Measurements from ENCODE around the gene CD63. TPM values are rescaled to one million over a fixed set of nuclear protein-coding genes. Genes with fewer than 3 reads are reported as not detected.

Gene CD63
- total and polyA plus RNA-seq, 9 of the 15 experiments (the other 6 are each of a cell fraction or from before 2014, with no cell fraction given) = 313 to 735 (median 433) TPM

DNA sequence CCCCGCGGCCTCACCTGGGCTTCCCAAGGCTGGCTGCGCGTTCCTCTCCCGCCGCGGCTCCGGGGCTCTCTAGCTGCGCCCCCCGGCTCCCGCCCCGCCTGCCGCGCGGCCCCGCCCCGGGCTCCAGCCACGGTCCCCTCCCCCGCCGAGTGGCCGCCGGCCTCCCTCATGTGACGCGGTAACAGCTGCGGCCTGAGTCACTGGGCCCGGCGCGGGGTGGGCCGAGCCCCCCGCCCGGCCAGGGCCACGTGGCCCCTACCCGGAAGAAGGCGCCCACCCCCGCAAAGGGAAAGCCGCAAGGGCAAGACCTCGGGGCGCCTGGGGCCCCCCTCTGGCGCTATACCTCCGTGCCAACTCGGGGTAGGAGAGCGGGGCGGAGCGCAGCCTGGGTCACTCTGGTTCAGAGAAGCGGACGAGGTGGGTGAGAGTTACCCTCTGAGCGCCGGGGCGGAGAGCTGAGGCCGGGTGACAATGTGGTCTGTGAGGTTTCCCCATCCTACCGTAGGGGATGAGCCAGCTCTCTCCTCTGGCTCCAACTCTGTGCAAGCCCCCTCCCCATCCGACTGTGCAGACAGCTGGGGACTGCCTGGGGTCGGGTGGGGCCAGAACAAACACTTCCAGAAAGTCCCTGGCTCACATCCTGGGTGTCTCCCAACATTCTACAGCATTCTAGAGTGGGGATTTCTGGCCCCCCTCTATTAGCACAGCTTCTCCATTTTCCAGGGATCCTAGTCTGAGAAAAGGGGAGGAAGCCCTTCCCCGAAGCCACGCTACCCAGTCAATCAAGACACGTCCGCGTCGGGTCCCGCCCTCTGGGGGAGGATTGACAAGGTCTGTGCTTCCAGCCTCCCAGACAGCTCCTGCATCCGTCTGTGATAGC lies at the start of gene CD63 (continued):
- TF ChIP-seq TOE1 (IDR thresholded peaks at IDR 0.05; ENCODE audit: borderline replicate concordance) (peak; percentile 71; the same call in 1 of the 2 replicates), TOE1 (CRISPR knock-in tag; IDR thresholded peaks at IDR 0.05; ENCODE audit: borderline replicate concordance, low read depth) (no peak), CEBPB (tag; IDR thresholded peaks at IDR 0.05) (0 out of 2 replicates have a peak, but pooled peaks have one; percentile 8), PHF21A (IDR thresholded peaks at IDR 0.05; ENCODE audit: borderline replicate concordance, low read depth) (no peak; the same call in 1 of the 2 replicates), TBP (optimal IDR thresholded peaks at IDR 0.05; ENCODE audit: low read depth, low read length) (peak; percentile 56), GTF2E2 (tag; IDR thresholded peaks at IDR 0.05) (no peak; the same call in 1 of the 2 replicates), WHSC1 (IDR thresholded peaks at IDR 0.05; ENCODE audit: low read length) (no peak), CCAR2 (IDR thresholded peaks at IDR 0.05; ENCODE audit: low read depth, low read length) (no peak), BCL6 (CRISPR knock-in tag; IDR thresholded peaks at IDR 0.05) (no peak), COPS2 (conservative IDR thresholded peaks at IDR 0.05) (no peak), CBFB (CRISPR knock-in tag; IDR thresholded peaks at IDR 0.05) (no peak), ZNF239 (CRISPR knock-in tag; IDR thresholded peaks at IDR 0.05) (no peak), SMARCE1 (IDR thresholded peaks at IDR 0.05) (peak; percentile 58; the same call in 1 of the 2 replicates), TCFL5 (CRISPR knock-in tag; conservative IDR thresholded peaks at IDR 0.05) (no peak), MAFG (tag; conservative IDR thresholded peaks at IDR 0.05) (no peak), KLF6 (CRISPR knock-in tag; IDR thresholded peaks at IDR 0.05; ENCODE audit: borderline replicate concordance) (peak; percentile 39; the same call in 1 of the 2 replicates), E2F3 (CRISPR knock-in tag; IDR thresholded peaks at IDR 0.05) (0 out of 2 replicates have a peak, but pooled peaks have one; percentile 18), U2AF1 (optimal IDR thresholded peaks at IDR 0.05; ENCODE audit: low read depth, low read length) (no peak), GATAD2A (IDR thresholded peaks at IDR 0.05) (peak; percentile 72; the same call in 1 of the 2 replicates), ETV6 (IDR thresholded peaks at IDR 0.05; ENCODE audit: borderline replicate concordance in 1 of 2, low read depth in 2 of 2, low read length in 1 of 2) (no peak), ETV6 (CRISPR knock-in tag; IDR thresholded peaks at IDR 0.05; ENCODE audit: borderline replicate concordance) (no peak), STAT5A (IDR thresholded peaks at IDR 0.05; ENCODE audit: borderline replicate concordance, low read length) (no peak), MXI1 (IDR thresholded peaks at IDR 0.05; ENCODE audit: low read depth, low read length) (peak; percentile 64; the same call in 1 of the 2 replicates), ATF7 (IDR thresholded peaks at IDR 0.05) (peak; percentile 75)
- TF ChIP-seq, protein P1, sequence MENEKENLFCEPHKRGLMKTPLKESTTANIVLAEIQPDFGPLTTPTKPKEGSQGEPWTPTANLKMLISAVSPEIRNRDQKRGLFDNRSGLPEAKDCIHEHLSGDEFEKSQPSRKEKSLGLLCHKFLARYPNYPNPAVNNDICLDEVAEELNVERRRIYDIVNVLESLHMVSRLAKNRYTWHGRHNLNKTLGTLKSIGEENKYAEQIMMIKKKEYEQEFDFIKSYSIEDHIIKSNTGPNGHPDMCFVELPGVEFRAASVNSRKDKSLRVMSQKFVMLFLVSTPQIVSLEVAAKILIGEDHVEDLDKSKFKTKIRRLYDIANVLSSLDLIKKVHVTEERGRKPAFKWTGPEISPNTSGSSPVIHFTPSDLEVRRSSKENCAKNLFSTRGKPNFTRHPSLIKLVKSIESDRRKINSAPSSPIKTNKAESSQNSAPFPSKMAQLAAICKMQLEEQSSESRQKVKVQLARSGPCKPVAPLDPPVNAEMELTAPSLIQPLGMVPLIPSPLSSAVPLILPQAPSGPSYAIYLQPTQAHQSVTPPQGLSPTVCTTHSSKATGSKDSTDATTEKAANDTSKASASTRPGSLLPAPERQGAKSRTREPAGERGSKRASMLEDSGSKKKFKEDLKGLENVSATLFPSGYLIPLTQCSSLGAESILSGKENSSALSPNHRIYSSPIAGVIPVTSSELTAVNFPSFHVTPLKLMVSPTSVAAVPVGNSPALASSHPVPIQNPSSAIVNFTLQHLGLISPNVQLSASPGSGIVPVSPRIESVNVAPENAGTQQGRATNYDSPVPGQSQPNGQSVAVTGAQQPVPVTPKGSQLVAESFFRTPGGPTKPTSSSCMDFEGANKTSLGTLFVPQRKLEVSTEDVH (IDR thresholded peaks at IDR 0.05; ENCODE audit: low read depth, partially characterized antibody) = no peak
- TF ChIP-seq, protein P2, sequence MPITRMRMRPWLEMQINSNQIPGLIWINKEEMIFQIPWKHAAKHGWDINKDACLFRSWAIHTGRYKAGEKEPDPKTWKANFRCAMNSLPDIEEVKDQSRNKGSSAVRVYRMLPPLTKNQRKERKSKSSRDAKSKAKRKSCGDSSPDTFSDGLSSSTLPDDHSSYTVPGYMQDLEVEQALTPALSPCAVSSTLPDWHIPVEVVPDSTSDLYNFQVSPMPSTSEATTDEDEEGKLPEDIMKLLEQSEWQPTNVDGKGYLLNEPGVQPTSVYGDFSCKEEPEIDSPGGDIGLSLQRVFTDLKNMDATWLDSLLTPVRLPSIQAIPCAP (CRISPR knock-in tag; IDR thresholded peaks at IDR 0.05; ENCODE audit: borderline replicate concordance) = no peak
- TF ChIP-seq, protein P3, sequence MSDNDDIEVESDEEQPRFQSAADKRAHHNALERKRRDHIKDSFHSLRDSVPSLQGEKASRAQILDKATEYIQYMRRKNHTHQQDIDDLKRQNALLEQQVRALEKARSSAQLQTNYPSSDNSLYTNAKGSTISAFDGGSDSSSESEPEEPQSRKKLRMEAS (CRISPR knock-in tag; IDR thresholded peaks at IDR 0.05) = peak; percentile 91

All from K562 (cell line).